Activated CD4-positive, CD25-positive, alpha-beta regulatory T cell treated with anti-CD3 and anti-CD28 coated beads, Interleukin-2, amount 50 U/mL, for 16 hours (primary cell): ENCODE results near the gene ARSD.

Experiments
- DNase-seq: peaks from one replicate; pipeline ENCODE4 v3.0.0-alpha.2; 2020; ENCODE audit warnings: low read depth, low spot score

ARSD gene

DNA sequence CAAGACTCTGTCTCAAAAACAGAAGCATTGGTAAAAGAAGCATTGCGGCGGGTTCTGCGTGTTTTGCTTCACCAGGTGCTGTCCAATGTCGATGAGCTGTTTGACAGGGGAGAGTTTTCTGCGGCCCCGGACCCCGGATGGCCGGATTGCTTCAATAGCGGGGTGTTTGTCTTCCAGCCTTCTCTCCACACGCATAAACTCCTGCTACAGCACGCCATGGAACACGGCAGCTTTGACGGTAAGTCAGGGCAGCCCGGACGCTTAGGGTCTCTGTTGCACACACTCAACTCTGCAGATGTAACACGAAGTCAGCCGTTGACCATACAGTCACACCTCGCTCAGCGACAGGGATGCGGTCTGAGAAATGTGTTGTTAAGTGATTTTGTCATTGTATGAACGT, 74.2 kb downstream of the ARSD start:
- DNase-seq: no peak
